ENCODE results near the gene VPS16. TPM values are rescaled to one million over a fixed set of nuclear protein-coding genes. Genes with fewer than 3 reads are reported as not detected.

VPS16 gene
- total RNA-seq (2012; rRNA removed), result 41.7 and 48.0 TPM in 2 replicates
- 37.6 and 38.7 TPM in 2 replicates for polyA plus RNA-seq (2012; rRNA removed)
- 23.6 and 24.8 TPM in 2 replicates for polyA plus RNA-seq (2012; cell fraction: cytosol; rRNA removed)
- 201 and 203 TPM in 2 replicates for polyA plus RNA-seq (2012; cell fraction: nucleus; rRNA removed; ENCODE audit: low replicate concordance)
- percentile 64 among the genes with signal in this experiment for Bru-seq, nascent RNA
- BruChase-seq, experiment 1, labeled RNA remaining after a 6-hour chase, result percentile 73 among the genes with signal in this experiment
- BruChase-seq, experiment 2, labeled RNA remaining after a 2-hour chase, result percentile 65 among the genes with signal in this experiment
- long read RNA-seq, transcript VPS16-202 (24 exons, 2,750 nt), result major isoform, 62 of 93 reads
- long read RNA-seq, partial matches to known transcripts, result 8 of 93 reads
- long read RNA-seq, other reads (novel, unspliced or antisense), result 21 of 93 reads

GRCh38 chr20:2840138-2840966 is at the start of gene VPS16, which contains the start of gene PCED1A:
TSS of gene VPS16 (plus strand) at chr20:2840745. CDS start at chr20:2840775, 30 bp downstream.
TSS of gene PCED1A (minus strand) at chr20:2840655. CDS start at chr20:2839912, 743 bp downstream.
- Histone ChIP-seq H3K18ac (ENCODE audit: low read depth, low read length) (peak within 1 kb of the TSS; percentile 90), H2BK20ac (ENCODE audit: low read depth, low read length) (peak within 1 kb of the TSS; percentile 14; the same call in 1 of the 2 replicates), H3K56ac (ENCODE audit: extremely low read depth, insufficient read depth, low read length) (peak within 1 kb of the TSS; percentile 90), H3K27ac (ENCODE audit: insufficient read depth, low read length) (peak within 1 kb of the TSS; percentile 93), H2BK15ac (ENCODE audit: low read depth, low read length) (peak within 1 kb of the TSS; percentile 18; the same call in 1 of the 3 replicates), H3K4me1 (ENCODE audit: control insufficient read depth, insufficient read depth, low read length) (peaks cover 8% of the 10 kb centered on the region), H3K4me3 (ENCODE audit: insufficient read depth, low read depth, low read length) (peak within 1 kb of the TSS; percentile 92), H3K9ac (ENCODE audit: low read depth, low read length) (peak within 1 kb of the TSS; percentile 99), H3K4me2 (ENCODE audit: low read depth, low read length) (peak within 1 kb of the TSS; percentile 100), H3K27me3 (ENCODE audit: control insufficient read depth, insufficient read depth, low read length) (no peaks in the 10 kb centered on the region), H3K9me3 (ENCODE audit: control insufficient read depth, insufficient read depth, low read length) (no peaks in the 10 kb centered on the region), H3K9me1 (ENCODE audit: insufficient read depth, low read length) (peaks cover 25% of the 10 kb centered on the region), H3K4ac (ENCODE audit: low read depth, low read length) (peak within 1 kb of the TSS; percentile 98), H2AK9ac (replicated peaks; ENCODE audit: low read depth, low read length, poor library complexity) (peak within 1 kb of the TSS; percentile 100), H4K91ac (ENCODE audit: insufficient read depth, low read depth, low read length) (peak within 1 kb of the TSS; percentile 97), H4K8ac (ENCODE audit: low read depth in 2 of 2, low read length in 2 of 2) (peak within 1 kb of the TSS; percentile 97 to 99), H2AFZ (replicated peaks; ENCODE audit: low read length, poor library complexity) (peak within 1 kb of the TSS; percentile 99), H2BK5ac (ENCODE audit: low read depth, low read length, poor library complexity, severe bottlenecking) (peak within 1 kb of the TSS; percentile 94), H3K14ac (replicated peaks; ENCODE audit: low read depth, low read length) (peak within 1 kb of the TSS; percentile 91), H4K20me1 (ENCODE audit: insufficient read depth, low read length) (no peaks in the 10 kb centered on the region), H4K5ac (ENCODE audit: low read depth, low read length) (peak within 1 kb of the TSS; percentile 99), H2AK5ac (ENCODE audit: low read depth, low read length) (peak within 1 kb of the TSS; percentile 83), H3K79me1 (ENCODE audit: low read depth in 1 of 2, low read length in 2 of 2) (peaks cover 37 to 57% of the 10 kb centered on the region in 2 experiments), H3K23ac (ENCODE audit: low read depth, low read length) (peak within 1 kb of the TSS; percentile 85), H3K36me3 (ENCODE audit: control insufficient read depth, insufficient read depth, low read length) (peaks cover 25% of the 10 kb centered on the region), H2BK120ac (ENCODE audit: low read depth, low read length) (peak within 1 kb of the TSS; percentile 95)
- CTCF ChIA-PET, result interaction anchor here (0.6 kb wide), 2 partner anchors 116 to 730 kb away, joined by 3 read pairs; no protein-coding TSS in a partner anchor
- dilution Hi-C loops (cut with HindIII; ENCODE audit: low sequenced_read_pairs, unreplicated experiment) (no loop called here), in situ Hi-C loops (cut with MboI; ENCODE audit: low sequenced_read_pairs) (loop anchor here (25.0 kb wide), 1 partner anchor 328 kb away; the partner anchor contains the start of gene ZNF343), intact Hi-C loops (cut with micrococcal nuclease) (loop anchor here (2.0 kb wide), 1 partner anchor 40 kb away; the partner anchor contains the start of gene CPXM1)
- DNase-seq (peak; percentile 85), ATAC-seq (ENCODE audit: low read depth) (peak; percentile 96)
- POLR2A ChIA-PET (ENCODE audit: unreplicated experiment), result no interaction called here
- TF ChIP-seq MAZ (IDR thresholded peaks at IDR 0.05; ENCODE audit: borderline replicate concordance, low read depth, low read length), result no peak; the same call in 1 of the 2 replicates
- peak; percentile 47; the same call in 1 of the 2 replicates for TF ChIP-seq BHLHE40 (IDR thresholded peaks at IDR 0.05; ENCODE audit: low read depth, low read length)
- TF ChIP-seq CHD1 (IDR thresholded peaks at IDR 0.05; ENCODE audit: low read depth, low read length), result no peak
- TF ChIP-seq USF2 (IDR thresholded peaks at IDR 0.05; ENCODE audit: low read depth, low read length), result peak; percentile 98
- TF ChIP-seq ELK1 (IDR thresholded peaks at IDR 0.05; ENCODE audit: borderline replicate concordance, low read depth, low read length), result no peak
- WGBS, 2 experiments (ENCODE audit: extremely low coverage in 2 of 2, insufficient read length in 1 of 2), result 13% methylated on average over 61 of the region's 98 CpGs; no CpG with 5 or more reads in 1 of the 2 experiments
- BruUV-seq (replicated peaks), result no TSS peak
